GM23338 (cell line): ENCODE results near the gene TBC1D5.

ENCODE experiments used
- CREB1 ChIP-seq: fragments of 250-450 bp; sonication (Bioruptor Pico); IDR thresholded peaks from 2 replicates; pipeline ENCODE4 v1.5.0; 2020; ENCODE audit warnings: low read depth, mild to moderate bottlenecking, moderate library complexity
- CTCF ChIP-seq, 2 experiments: fragments of 200-600 bp in 1 of 2; sonication (generic) in 1 of 2; conservative IDR thresholded peaks; 2 replicates each; pipeline versions ENCODE4 v1.5.1 to v1.6.1; 2016 to 2017; ENCODE audit warnings: antibody characterized with exemption in 2 of 2, low read depth in 2 of 2, mild to moderate bottlenecking in 2 of 2, moderate library complexity in 1 of 2
- EZH2 ChIP-seq: fragments of 200-600 bp; sonication (generic); IDR thresholded peaks from one replicate; pipeline ENCODE4 v1.8.0; 2017; ENCODE audit warnings: antibody characterized with exemption, mild to moderate bottlenecking, low read depth; ENCODE audit not compliant: unreplicated experiment
- EZH2phosphoT487 ChIP-seq: fragments of 200-600 bp; sonication (generic); IDR thresholded peaks from one replicate; pipeline ENCODE4 v1.8.1; 2018; ENCODE audit warnings: antibody characterized with exemption; ENCODE audit not compliant: unreplicated experiment
- JUNB ChIP-seq: IDR thresholded peaks from one replicate; pipeline ENCODE4 v1.6.1; 2016; ENCODE audit warnings: antibody characterized with exemption; ENCODE audit not compliant: unreplicated experiment
- NANOG ChIP-seq: IDR thresholded peaks from 2 replicates; pipeline ENCODE4 v1.6.1; 2016; ENCODE audit warnings: antibody characterized with exemption, borderline replicate concordance
- POLR2AphosphoS5 ChIP-seq: IDR thresholded peaks from 2 replicates; pipeline ENCODE4 v1.6.1; 2016; ENCODE audit warnings: antibody characterized with exemption, low read depth
- ZNF114 ChIP-seq: fragments of 250-450 bp; sonication (Bioruptor Pico); IDR thresholded peaks from 2 replicates; pipeline ENCODE4 v1.5.0; 2020; ENCODE audit warnings: mild to moderate bottlenecking, moderate library complexity
- ZNF331 ChIP-seq: fragments of 250-450 bp; sonication (Bioruptor Pico); IDR thresholded peaks from 2 replicates; pipeline ENCODE4 v1.5.0; 2020; ENCODE audit warnings: low read depth, mild to moderate bottlenecking, moderate library complexity
- TF ChIP-seq, protein P1 (sequence below): IDR thresholded peaks from one replicate; pipeline ENCODE4 v1.6.1; 2018; ENCODE audit warnings: antibody characterized with exemption; ENCODE audit not compliant: unreplicated experiment
- TF ChIP-seq, protein P2 (sequence below): IDR thresholded peaks from 2 replicates; pipeline ENCODE4 v1.6.1; 2016; ENCODE audit warnings: antibody characterized with exemption

- TF ChIP-seq CTCF (conservative IDR thresholded peaks at IDR 0.05; ENCODE audit: low read depth in 2 of 2) (no peak), POLR2AphosphoS5 (no peak), EZH2 (no peak), CREB1 (no peak), ZNF114 (no peak), NANOG (no peak), JUNB (no peak), EZH2phosphoT487 (no peak), ZNF331 (CRISPR knock-in tag) (no peak)
- TF ChIP-seq, protein P1, sequence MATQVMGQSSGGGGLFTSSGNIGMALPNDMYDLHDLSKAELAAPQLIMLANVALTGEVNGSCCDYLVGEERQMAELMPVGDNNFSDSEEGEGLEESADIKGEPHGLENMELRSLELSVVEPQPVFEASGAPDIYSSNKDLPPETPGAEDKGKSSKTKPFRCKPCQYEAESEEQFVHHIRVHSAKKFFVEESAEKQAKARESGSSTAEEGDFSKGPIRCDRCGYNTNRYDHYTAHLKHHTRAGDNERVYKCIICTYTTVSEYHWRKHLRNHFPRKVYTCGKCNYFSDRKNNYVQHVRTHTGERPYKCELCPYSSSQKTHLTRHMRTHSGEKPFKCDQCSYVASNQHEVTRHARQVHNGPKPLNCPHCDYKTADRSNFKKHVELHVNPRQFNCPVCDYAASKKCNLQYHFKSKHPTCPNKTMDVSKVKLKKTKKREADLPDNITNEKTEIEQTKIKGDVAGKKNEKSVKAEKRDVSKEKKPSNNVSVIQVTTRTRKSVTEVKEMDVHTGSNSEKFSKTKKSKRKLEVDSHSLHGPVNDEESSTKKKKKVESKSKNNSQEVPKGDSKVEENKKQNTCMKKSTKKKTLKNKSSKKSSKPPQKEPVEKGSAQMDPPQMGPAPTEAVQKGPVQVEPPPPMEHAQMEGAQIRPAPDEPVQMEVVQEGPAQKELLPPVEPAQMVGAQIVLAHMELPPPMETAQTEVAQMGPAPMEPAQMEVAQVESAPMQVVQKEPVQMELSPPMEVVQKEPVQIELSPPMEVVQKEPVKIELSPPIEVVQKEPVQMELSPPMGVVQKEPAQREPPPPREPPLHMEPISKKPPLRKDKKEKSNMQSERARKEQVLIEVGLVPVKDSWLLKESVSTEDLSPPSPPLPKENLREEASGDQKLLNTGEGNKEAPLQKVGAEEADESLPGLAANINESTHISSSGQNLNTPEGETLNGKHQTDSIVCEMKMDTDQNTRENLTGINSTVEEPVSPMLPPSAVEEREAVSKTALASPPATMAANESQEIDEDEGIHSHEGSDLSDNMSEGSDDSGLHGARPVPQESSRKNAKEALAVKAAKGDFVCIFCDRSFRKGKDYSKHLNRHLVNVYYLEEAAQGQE = no peak
- TF ChIP-seq, protein P2, sequence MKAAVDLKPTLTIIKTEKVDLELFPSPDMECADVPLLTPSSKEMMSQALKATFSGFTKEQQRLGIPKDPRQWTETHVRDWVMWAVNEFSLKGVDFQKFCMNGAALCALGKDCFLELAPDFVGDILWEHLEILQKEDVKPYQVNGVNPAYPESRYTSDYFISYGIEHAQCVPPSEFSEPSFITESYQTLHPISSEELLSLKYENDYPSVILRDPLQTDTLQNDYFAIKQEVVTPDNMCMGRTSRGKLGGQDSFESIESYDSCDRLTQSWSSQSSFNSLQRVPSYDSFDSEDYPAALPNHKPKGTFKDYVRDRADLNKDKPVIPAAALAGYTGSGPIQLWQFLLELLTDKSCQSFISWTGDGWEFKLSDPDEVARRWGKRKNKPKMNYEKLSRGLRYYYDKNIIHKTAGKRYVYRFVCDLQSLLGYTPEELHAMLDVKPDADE = no peak
Observed at GRCh38 chr3:17300441-17300840, 442.0 kb downstream of the TBC1D5 start.
